Measurements from ENCODE around the gene SIGLEC6.

The SIGLEC6 gene

DNA sequence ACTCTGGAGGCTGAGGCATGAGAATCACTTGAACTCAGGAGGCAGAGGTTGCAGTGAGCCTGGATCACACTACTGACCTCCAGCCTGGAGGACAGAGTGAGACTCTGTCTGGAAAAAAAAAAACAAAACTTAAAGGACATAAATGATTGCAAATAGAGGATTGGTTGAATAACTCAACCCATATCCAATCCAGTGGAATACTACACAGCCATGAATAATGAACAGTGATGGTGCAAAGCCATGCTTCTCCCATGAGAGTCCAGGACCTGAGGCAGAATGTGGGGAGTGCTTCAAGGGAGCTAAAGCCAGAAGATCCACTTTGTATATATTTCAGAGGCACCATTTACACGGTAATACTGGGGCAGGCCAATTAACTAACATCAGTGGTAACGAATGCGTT, 55.3 kb downstream of the SIGLEC6 start:
- no peak for DNase-seq (ENCODE audit: low read depth)

GRCh38 chr19:51473009-51473707, 58.3 kb downstream of the SIGLEC6 start:
- DNase-seq (ENCODE audit: low read depth), result peak; percentile 3

DNA sequence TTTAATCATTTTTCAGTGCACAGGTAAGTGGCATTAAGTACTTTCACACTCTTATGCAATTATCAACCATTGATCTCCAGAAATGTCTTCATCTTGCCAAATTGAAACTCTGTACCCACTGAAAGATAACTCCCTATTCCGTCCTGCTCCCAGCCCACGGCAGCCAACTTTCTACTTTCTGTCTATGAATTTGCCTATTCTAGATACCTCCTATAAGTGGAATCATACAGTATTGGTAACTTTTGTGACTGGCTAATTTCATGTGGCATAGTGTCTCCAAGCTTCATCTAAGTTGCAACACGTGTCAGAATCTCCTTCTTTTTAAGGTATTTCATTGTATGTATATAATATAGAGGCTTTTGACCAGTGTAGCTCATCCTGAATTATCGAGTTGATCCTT, 58.9 kb downstream of the SIGLEC6 start:
- no peak for DNase-seq (ENCODE audit: low read depth)

GRCh38 chr19:51471527-51471926, 59.9 kb downstream of the SIGLEC6 start:
- no peak for DNase-seq (ENCODE audit: low read depth)

DNA sequence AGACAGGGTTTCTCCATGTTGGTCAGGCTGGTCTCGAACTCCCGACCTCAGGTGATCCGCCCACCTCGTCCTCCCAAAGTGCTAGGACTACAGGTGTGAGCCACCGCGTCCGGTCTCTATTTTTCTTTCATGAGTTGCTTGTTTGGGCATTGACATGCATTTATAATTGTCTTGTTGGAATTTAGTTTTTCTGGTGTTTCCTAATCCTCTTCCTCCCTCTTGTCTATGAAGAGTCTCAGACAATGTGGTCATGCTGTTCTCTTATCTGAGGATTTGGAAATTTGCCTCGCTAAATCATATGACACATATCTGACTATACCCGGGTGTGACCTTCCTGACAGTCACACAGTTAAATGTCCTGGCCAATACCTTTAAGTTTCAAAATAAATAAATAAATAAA, 60.5 kb downstream of the SIGLEC6 start:
- no peak for DNase-seq (ENCODE audit: low read depth)

GRCh38 chr19:51469629-51470028, 61.8 kb downstream of the SIGLEC6 start:
- DNase-seq (ENCODE audit: low read depth), result no peak

DNA sequence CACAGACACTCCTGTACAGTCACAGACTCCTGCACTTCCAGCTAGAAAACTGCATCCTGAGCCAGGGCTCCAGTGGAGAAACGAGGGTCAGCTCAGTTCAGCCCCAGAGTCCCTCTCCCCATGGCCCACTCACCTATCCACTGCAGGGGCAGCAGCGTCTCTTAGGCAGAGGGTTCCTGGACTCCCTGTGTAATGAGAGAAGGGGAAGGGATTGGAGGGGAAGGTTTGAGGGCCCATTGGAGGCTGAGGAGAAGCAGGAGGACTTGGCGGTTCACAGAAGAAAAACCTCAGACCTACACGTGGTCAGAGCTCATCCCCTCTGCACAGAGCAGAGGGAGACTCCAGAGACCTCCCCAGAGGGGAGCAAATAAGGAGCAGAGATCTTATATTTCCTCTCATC, 62.3 kb downstream of the SIGLEC6 start:
- DNase-seq (ENCODE audit: low read depth), result no peak

GRCh38 chr19:51468545-51468920, 62.9 kb downstream of the SIGLEC6 start:
- no peak for DNase-seq (ENCODE audit: low read depth)

DNA sequence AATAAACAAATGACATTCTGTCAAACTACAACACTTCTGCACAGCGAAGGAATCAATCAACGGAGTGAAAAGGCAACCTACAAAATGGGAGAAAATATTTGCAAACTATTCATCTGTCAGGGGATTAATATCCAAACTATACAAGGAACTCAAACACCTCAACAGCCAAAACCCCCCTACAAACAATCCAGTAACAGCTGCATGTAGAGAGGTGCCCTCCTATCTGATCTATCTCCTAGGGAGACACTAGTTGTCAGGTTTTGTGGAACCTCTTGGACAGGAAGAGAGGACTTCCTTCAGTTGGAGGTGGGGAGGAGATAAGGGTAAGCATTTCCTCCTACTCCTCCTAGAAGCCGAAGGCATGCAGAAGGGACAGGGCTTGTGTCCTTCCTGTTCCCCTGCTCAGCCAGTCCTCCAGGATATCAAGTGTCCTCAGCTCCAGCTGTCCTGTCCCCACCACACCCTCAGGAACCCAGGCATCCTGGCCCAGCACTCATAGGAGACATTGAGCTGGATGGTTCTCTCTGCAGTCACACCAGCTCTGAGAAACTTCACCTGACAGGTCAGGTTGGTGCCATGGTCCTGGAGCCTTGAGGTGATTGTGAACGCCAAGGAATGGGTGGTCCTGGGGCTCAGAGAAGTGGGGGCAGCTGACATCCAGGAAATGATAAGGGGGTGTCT, 63.5 kb downstream of the SIGLEC6 start:
- no peak for DNase-seq (ENCODE audit: low read depth)

Data from GM04503 (cell line).